ENCODE measurements around the gene DCAF6.

Gene DCAF6

GRCh38 chr1:167995038-167995437, 58.6 kb downstream of the DCAF6 start:
- Histone ChIP-seq H3K9me3 (ENCODE audit: control insufficient read depth, insufficient read depth, low read depth, low read length) (no peaks in the 10 kb centered on the region), H3K9ac (ENCODE audit: low read length) (no peak overlapping the region), H3K27ac (ENCODE audit: low read depth, low read length) (no peak overlapping the region), H3K4me1 (ENCODE audit: control insufficient read depth, insufficient read depth, low read length) (peaks cover 9% of the 10 kb centered on the region; the same call in 1 of the 2 replicates), H3K4me3 (ENCODE audit: low read depth, low read length) (no peak overlapping the region), H3K27me3 (ENCODE audit: control insufficient read depth, insufficient read depth, low read length) (no peaks in the 10 kb centered on the region), H3K36me3 (ENCODE audit: control insufficient read depth, insufficient read depth, low read length) (peaks cover 22% of the 10 kb centered on the region)

- Histone ChIP-seq H3K4me3 (ENCODE audit: low read depth, low read length) (no peak overlapping the region), H3K36me3 (ENCODE audit: control insufficient read depth, insufficient read depth, low read length) (peaks cover 22% of the 10 kb centered on the region), H3K27me3 (ENCODE audit: control insufficient read depth, insufficient read depth, low read length) (no peaks in the 10 kb centered on the region), H3K4me1 (ENCODE audit: control insufficient read depth, insufficient read depth, low read length) (peaks cover 9% of the 10 kb centered on the region; the same call in 1 of the 2 replicates), H3K9me3 (ENCODE audit: control insufficient read depth, insufficient read depth, low read depth, low read length) (no peaks in the 10 kb centered on the region), H3K9ac (ENCODE audit: low read length) (no peak overlapping the region), H3K27ac (ENCODE audit: low read depth, low read length) (no peak overlapping the region)
Measured at GRCh38 chr1:167996266-167996665, 59.8 kb downstream of the DCAF6 start.

- peaks cover 17% of the 10 kb centered on the region for H3K36me3 ChIP-seq (ENCODE audit: control insufficient read depth, insufficient read depth, low read length)
- H3K9ac ChIP-seq (ENCODE audit: low read length): no peak overlapping the region
- no peaks in the 10 kb centered on the region for H3K9me3 ChIP-seq (ENCODE audit: control insufficient read depth, insufficient read depth, low read depth, low read length)
- peaks cover 9% of the 10 kb centered on the region; the same call in 1 of the 2 replicates for H3K4me1 ChIP-seq (ENCODE audit: control insufficient read depth, insufficient read depth, low read length)
- H3K27me3 ChIP-seq (ENCODE audit: control insufficient read depth, insufficient read depth, low read length): no peaks in the 10 kb centered on the region
- H3K4me3 ChIP-seq (ENCODE audit: low read depth, low read length): no peak overlapping the region
- H3K27ac ChIP-seq (ENCODE audit: low read depth, low read length): no peak overlapping the region
Measured at GRCh38 chr1:167997037-167997575, 60.6 kb downstream of the DCAF6 start.

GRCh38 chr1:167999877-168000276, 63.4 kb downstream of the DCAF6 start:
- no peak overlapping the region for H3K9ac ChIP-seq (ENCODE audit: low read length)
- peaks cover 9% of the 10 kb centered on the region; the same call in 1 of the 2 replicates for H3K4me1 ChIP-seq (ENCODE audit: control insufficient read depth, insufficient read depth, low read length)
- H3K27ac ChIP-seq (ENCODE audit: low read depth, low read length): no peak overlapping the region
- H3K36me3 ChIP-seq (ENCODE audit: control insufficient read depth, insufficient read depth, low read length): peaks cover 20% of the 10 kb centered on the region
- H3K27me3 ChIP-seq (ENCODE audit: control insufficient read depth, insufficient read depth, low read length): no peaks in the 10 kb centered on the region
- no peak overlapping the region for H3K4me3 ChIP-seq (ENCODE audit: low read depth, low read length)
- H3K9me3 ChIP-seq (ENCODE audit: control insufficient read depth, insufficient read depth, low read depth, low read length): no peaks in the 10 kb centered on the region

- Histone ChIP-seq H3K4me1 (ENCODE audit: control insufficient read depth, insufficient read depth, low read length) (peaks cover 9% of the 10 kb centered on the region; the same call in 1 of the 2 replicates), H3K27me3 (ENCODE audit: control insufficient read depth, insufficient read depth, low read length) (no peaks in the 10 kb centered on the region), H3K4me3 (ENCODE audit: low read depth, low read length) (no peak overlapping the region), H3K36me3 (ENCODE audit: control insufficient read depth, insufficient read depth, low read length) (peaks cover 18% of the 10 kb centered on the region), H3K9ac (ENCODE audit: low read length) (no peak overlapping the region), H3K27ac (ENCODE audit: low read depth, low read length) (no peak overlapping the region), H3K9me3 (ENCODE audit: control insufficient read depth, insufficient read depth, low read depth, low read length) (no peaks in the 10 kb centered on the region)
Measured at GRCh38 chr1:168000656-168001055, 64.2 kb downstream of the DCAF6 start.

- H3K27me3 ChIP-seq (ENCODE audit: control insufficient read depth, insufficient read depth, low read length): no peaks in the 10 kb centered on the region
- no peak overlapping the region for H3K27ac ChIP-seq (ENCODE audit: low read depth, low read length)
- peaks cover 18% of the 10 kb centered on the region for H3K36me3 ChIP-seq (ENCODE audit: control insufficient read depth, insufficient read depth, low read length)
- H3K4me3 ChIP-seq (ENCODE audit: low read depth, low read length): no peak overlapping the region
- no peak overlapping the region for H3K9ac ChIP-seq (ENCODE audit: low read length)
- no peaks in the 10 kb centered on the region for H3K9me3 ChIP-seq (ENCODE audit: control insufficient read depth, insufficient read depth, low read depth, low read length)
- peaks cover 9% of the 10 kb centered on the region; the same call in 1 of the 2 replicates for H3K4me1 ChIP-seq (ENCODE audit: control insufficient read depth, insufficient read depth, low read length)
Measured at GRCh38 chr1:168001213-168001612, 64.7 kb downstream of the DCAF6 start.

- Histone ChIP-seq H3K9ac (ENCODE audit: low read length) (no peak overlapping the region), H3K27ac (ENCODE audit: low read depth, low read length) (no peak overlapping the region), H3K27me3 (ENCODE audit: control insufficient read depth, insufficient read depth, low read length) (no peaks in the 10 kb centered on the region), H3K4me1 (ENCODE audit: control insufficient read depth, insufficient read depth, low read length) (no peaks in the 10 kb centered on the region), H3K36me3 (ENCODE audit: control insufficient read depth, insufficient read depth, low read length) (peaks cover 36% of the 10 kb centered on the region), H3K4me3 (ENCODE audit: low read depth, low read length) (no peak overlapping the region), H3K9me3 (ENCODE audit: control insufficient read depth, insufficient read depth, low read depth, low read length) (no peaks in the 10 kb centered on the region)
Measured at GRCh38 chr1:168004531-168004930, 68.0 kb downstream of the DCAF6 start.

GRCh38 chr1:168005529-168005928, 69.0 kb downstream of the DCAF6 start:
- Histone ChIP-seq H3K27ac (ENCODE audit: low read depth, low read length) (no peak overlapping the region), H3K4me1 (ENCODE audit: control insufficient read depth, insufficient read depth, low read length) (no peaks in the 10 kb centered on the region), H3K4me3 (ENCODE audit: low read depth, low read length) (no peak overlapping the region), H3K9me3 (ENCODE audit: control insufficient read depth, insufficient read depth, low read depth, low read length) (no peaks in the 10 kb centered on the region), H3K36me3 (ENCODE audit: control insufficient read depth, insufficient read depth, low read length) (peaks cover 36% of the 10 kb centered on the region), H3K27me3 (ENCODE audit: control insufficient read depth, insufficient read depth, low read length) (no peaks in the 10 kb centered on the region), H3K9ac (ENCODE audit: low read length) (no peak overlapping the region)

- Histone ChIP-seq H3K9ac (ENCODE audit: low read length) (no peak overlapping the region), H3K9me3 (ENCODE audit: control insufficient read depth, insufficient read depth, low read depth, low read length) (no peaks in the 10 kb centered on the region), H3K27ac (ENCODE audit: low read depth, low read length) (no peak overlapping the region), H3K4me3 (ENCODE audit: low read depth, low read length) (no peak overlapping the region), H3K36me3 (ENCODE audit: control insufficient read depth, insufficient read depth, low read length) (peaks cover 31% of the 10 kb centered on the region), H3K4me1 (ENCODE audit: control insufficient read depth, insufficient read depth, low read length) (no peaks in the 10 kb centered on the region), H3K27me3 (ENCODE audit: control insufficient read depth, insufficient read depth, low read length) (no peaks in the 10 kb centered on the region)
Measured at GRCh38 chr1:168007691-168008090, 71.2 kb downstream of the DCAF6 start.

- no peaks in the 10 kb centered on the region for H3K27me3 ChIP-seq (ENCODE audit: control insufficient read depth, insufficient read depth, low read length)
- peaks cover 34% of the 10 kb centered on the region for H3K36me3 ChIP-seq (ENCODE audit: control insufficient read depth, insufficient read depth, low read length)
- H3K9ac ChIP-seq (ENCODE audit: low read length): no peak overlapping the region
Measured at GRCh38 chr1:168008595-168008994, 72.1 kb downstream of the DCAF6 start.

GRCh38 chr1:168009322-168009721, 72.8 kb downstream of the DCAF6 start:
- Histone ChIP-seq H3K27ac (ENCODE audit: low read depth, low read length) (no peak overlapping the region), H3K4me3 (ENCODE audit: low read depth, low read length) (no peak overlapping the region), H3K36me3 (ENCODE audit: control insufficient read depth, insufficient read depth, low read length) (peaks cover 28% of the 10 kb centered on the region), H3K27me3 (ENCODE audit: control insufficient read depth, insufficient read depth, low read length) (no peaks in the 10 kb centered on the region), H3K9me3 (ENCODE audit: control insufficient read depth, insufficient read depth, low read depth, low read length) (no peaks in the 10 kb centered on the region), H3K4me1 (ENCODE audit: control insufficient read depth, insufficient read depth, low read length) (no peaks in the 10 kb centered on the region), H3K9ac (ENCODE audit: low read length) (no peak overlapping the region)

More at GRCh38 chr1:168008595-168008994, 72.1 kb downstream of the DCAF6 start:
- no peaks in the 10 kb centered on the region for H3K9me3 ChIP-seq (ENCODE audit: control insufficient read depth, insufficient read depth, low read depth, low read length)
- no peaks in the 10 kb centered on the region for H3K4me1 ChIP-seq (ENCODE audit: control insufficient read depth, insufficient read depth, low read length)
- no peak overlapping the region for H3K4me3 ChIP-seq (ENCODE audit: low read depth, low read length)
- no peak overlapping the region for H3K27ac ChIP-seq (ENCODE audit: low read depth, low read length)
